CD8-positive, alpha-beta memory T cell (primary cell): ENCODE data around the gene RAB1B. TPM values are rescaled to one million over a fixed set of nuclear protein-coding genes. Genes with fewer than 3 reads are reported as not detected.

Source experiments
- CTCF ChIA-PET: fragments of 350-600 bp; sonication (Branson Sonifier 250); formaldehyde crosslinking; loops from one replicate; lab custom pipeline; 2021; ENCODE audit warnings: antibody characterized with exemption; lab: Charles Lee
- POLR2A ChIA-PET: fragments of 350-600 bp; sonication (Branson Sonifier 250); formaldehyde crosslinking; loops from one replicate; lab custom pipeline; 2021; ENCODE audit warnings: antibody characterized with exemption; lab: Charles Lee
- DNase-seq, 5 donors: peaks; one replicate each; pipeline versions ENCODE4 v3.0.0 to v3.0.0-alpha.2; 2020 to 2022; ENCODE audit warnings: mixed read lengths in 1 of 5
- H3K27ac ChIP-seq: one replicate; pipeline ENCODE4 v1.7.0; 2013; ENCODE audit warnings: low read depth, mild to moderate bottlenecking, low read length, moderate library complexity
- H3K27me3 ChIP-seq: 2 replicates; pipeline ENCODE4 v1.7.0; 2013; ENCODE audit warnings: low read length, mild to moderate bottlenecking; ENCODE audit not compliant: insufficient read depth, poor library complexity, severe bottlenecking
- H3K36me3 ChIP-seq: 2 replicates; pipeline ENCODE4 v1.7.0; 2013; ENCODE audit warnings: mild to moderate bottlenecking, low read length, moderate library complexity; ENCODE audit not compliant: insufficient read depth
- H3K4me1 ChIP-seq: 2 replicates; pipeline ENCODE4 v1.7.0; 2013; ENCODE audit warnings: mild to moderate bottlenecking, low read length, moderate library complexity; ENCODE audit not compliant: insufficient read depth
- H3K4me3 ChIP-seq: 2 replicates; pipeline ENCODE4 v1.7.0; 2013; ENCODE audit warnings: mild to moderate bottlenecking, low read length
- H3K9me3 ChIP-seq: 2 replicates; pipeline ENCODE4 v1.7.0; 2013; ENCODE audit warnings: mild to moderate bottlenecking, low read length
- H3K27ac Mint-ChIP-seq, 8 donors: one replicate each; pipeline ENCODE4 v1.8.0; 2020 to 2021; ENCODE audit warnings: mixed read lengths in 8 of 8, mild to moderate bottlenecking in 6 of 8, inconsistent platforms in 3 of 8, moderate library complexity in 3 of 8
- H3K27me3 Mint-ChIP-seq, 2 donors: one replicate each; pipeline ENCODE4 v1.8.0; 2020 to 2021; ENCODE audit warnings: mixed read lengths in 2 of 2, mild to moderate bottlenecking in 1 of 2, moderate library complexity in 1 of 2
- H3K36me3 Mint-ChIP-seq, 3 donors: one replicate each; pipeline ENCODE4 v1.8.0; 2020 to 2021; ENCODE audit warnings: mixed read lengths in 3 of 3, inconsistent platforms in 1 of 3, mild to moderate bottlenecking in 1 of 3
- H3K4me1 Mint-ChIP-seq, 3 donors: one replicate each; pipeline ENCODE4 v1.8.0; 2020 to 2021; ENCODE audit warnings: mixed read lengths in 3 of 3, inconsistent platforms in 1 of 3, mild to moderate bottlenecking in 1 of 3
- H3K4me3 Mint-ChIP-seq, 7 donors: one replicate each; pipeline ENCODE4 v1.8.0; 2020 to 2021; ENCODE audit warnings: mixed read lengths in 7 of 7, mild to moderate bottlenecking in 6 of 7, moderate library complexity in 4 of 7, inconsistent platforms in 2 of 7
- H3K9me3 Mint-ChIP-seq, 5 donors: one replicate each; pipeline ENCODE4 v1.8.0; 2020 to 2022; ENCODE audit warnings: mixed read lengths in 5 of 5, mild to moderate bottlenecking in 3 of 5, moderate library complexity in 2 of 5, inconsistent platforms in 1 of 5
- polyA plus RNA-seq: library from polyadenylated mRNA; unstranded; fragments of 300-500 nt; fragmentation: Illumina TruSeq; gene quantifications from one replicate; pipeline ENCODE4 v1.2.3, GENCODE V29; 2021
- total RNA-seq, 2 experiments: library from RNA; stranded (reverse); gene quantifications; one replicate each; pipeline ENCODE4 v1.2.3, GENCODE V29; 2021

RAB1B gene
- total and polyA plus RNA-seq, 3 experiments from 2014 or later, result 18.6 to 125 (median 119) TPM

GRCh38 chr11:66222358-66223149 is 45.9 kb upstream of the RAB1B start:
- H3K36me3 Mint-ChIP-seq, result peaks cover 6 to 78% (median 16%) of the 10 kb centered on the region in 3 donors
- peak; percentile 87 to 95 (median 91) for DNase-seq
- H3K4me3 ChIP-seq, result no peak overlapping the region
- ChIA-PET POLR2A (interaction anchor here (0.6 to 1.3 kb wide), 3 partner anchors 46 to 60 kb away, joined by 3 to 4 read pairs (median 3); partner anchors contain the start of gene RAB1B), CTCF (interaction anchor here (0.7 to 7.6 kb wide), 11 partner anchors 10 to 251 kb away, joined by 3 to 74 read pairs (median 5); partner anchors contain the start of genes RAB1B and YIF1A)
- peaks cover 0 to 2% of the 10 kb centered on the region in 2 donors for H3K27me3 Mint-ChIP-seq
- H3K27ac ChIP-seq, result peak overlapping the region; percentile 28
- peaks cover 30% of the 10 kb centered on the region for H3K36me3 ChIP-seq
- no peaks in the 10 kb centered on the region for H3K9me3 Mint-ChIP-seq
- H3K27me3 ChIP-seq, result no peaks in the 10 kb centered on the region
- no peak overlapping the region for H3K4me3 Mint-ChIP-seq
- H3K4me1 Mint-ChIP-seq, result peaks cover 6 to 16% (median 12%) of the 10 kb centered on the region in 3 donors
- H3K9me3 ChIP-seq, result no peaks in the 10 kb centered on the region
- peaks cover 12% of the 10 kb centered on the region for H3K4me1 ChIP-seq
- H3K27ac Mint-ChIP-seq, result peak overlapping the region; percentile 82 to 99 (median 94)

GRCh38 chr11:66224226-66224855 is 44.1 kb upstream of the RAB1B start:
- Histone ChIP-seq H3K4me1 (peaks cover 12% of the 10 kb centered on the region), H3K27me3 (no peaks in the 10 kb centered on the region), H3K36me3 (peaks cover 29% of the 10 kb centered on the region), H3K4me3 (no peak overlapping the region), H3K27ac (no peak overlapping the region), H3K9me3 (no peaks in the 10 kb centered on the region)
- no peak for DNase-seq
- POLR2A ChIA-PET, result no interaction called here
- no peak overlapping the region for H3K27ac Mint-ChIP-seq
- H3K36me3 Mint-ChIP-seq, result peaks cover 0 to 77% (median 12%) of the 10 kb centered on the region in 3 donors
- peaks cover 6 to 16% (median 12%) of the 10 kb centered on the region in 3 donors for H3K4me1 Mint-ChIP-seq
- CTCF ChIA-PET, result interaction anchor here (1.3 to 7.6 kb wide), 2 partner anchors 60 to 87 kb away, joined by 4 to 74 read pairs; no protein-coding TSS in a partner anchor
- H3K27me3 Mint-ChIP-seq, result peaks cover 0 to 2% of the 10 kb centered on the region in 2 donors
- no peaks in the 10 kb centered on the region for H3K9me3 Mint-ChIP-seq
- H3K4me3 Mint-ChIP-seq, result no peak overlapping the region

- ChIA-PET POLR2A (interaction anchor here (1.0 kb wide), 1 partner anchor 64 kb away, joined by 3 read pairs; the partner anchor contains the start of gene YIF1A), CTCF (interaction anchor here (1.3 to 7.6 kb wide), 3 partner anchors 33 to 161 kb away, joined by 3 to 74 read pairs (median 5); no protein-coding TSS in a partner anchor)
- H3K36me3 Mint-ChIP-seq, result peaks cover 0 to 75% (median 9%) of the 10 kb centered on the region in 3 donors
- no peak overlapping the region for H3K27ac ChIP-seq
- H3K27ac Mint-ChIP-seq, result peak overlapping the region in 1 of 8 donors; percentile 66
- no peak overlapping the region for H3K4me3 ChIP-seq
- DNase-seq, result no peak
- H3K4me3 Mint-ChIP-seq, result no peak overlapping the region
- peaks cover 12% of the 10 kb centered on the region for H3K4me1 ChIP-seq
- H3K9me3 Mint-ChIP-seq, result no peaks in the 10 kb centered on the region
- H3K27me3 ChIP-seq, result no peaks in the 10 kb centered on the region
- peaks cover 0 to 2% of the 10 kb centered on the region in 2 donors for H3K27me3 Mint-ChIP-seq
- H3K9me3 ChIP-seq, result no peaks in the 10 kb centered on the region
- peaks cover 21% of the 10 kb centered on the region for H3K36me3 ChIP-seq
- H3K4me1 Mint-ChIP-seq, result peaks cover 6 to 16% (median 12%) of the 10 kb centered on the region in 3 donors
These were observed 43.4 kb upstream of the RAB1B start for GRCh38 chr11:66225066-66225465.

- Histone ChIP-seq H3K27me3 (no peaks in the 10 kb centered on the region), H3K36me3 (peaks cover 15% of the 10 kb centered on the region), H3K27ac (no peak overlapping the region), H3K4me3 (no peak overlapping the region), H3K9me3 (no peaks in the 10 kb centered on the region), H3K4me1 (peaks cover 12% of the 10 kb centered on the region)
- no peaks in the 10 kb centered on the region for H3K9me3 Mint-ChIP-seq
- CTCF ChIA-PET, result interaction anchor here (1.3 to 7.6 kb wide), 3 partner anchors 32 to 160 kb away, joined by 3 to 74 read pairs (median 5); no protein-coding TSS in a partner anchor
- H3K27me3 Mint-ChIP-seq, result no peaks in the 10 kb centered on the region
- H3K4me3 Mint-ChIP-seq, result no peak overlapping the region
- peak overlapping the region in 1 of 8 donors; percentile 64 for H3K27ac Mint-ChIP-seq
- H3K4me1 Mint-ChIP-seq, result peaks cover 6 to 16% (median 12%) of the 10 kb centered on the region in 3 donors
- H3K36me3 Mint-ChIP-seq, result peaks cover 0 to 75% (median 9%) of the 10 kb centered on the region in 3 donors
- DNase-seq, result no peak
- POLR2A ChIA-PET, result interaction anchor here (1.0 kb wide), 1 partner anchor 63 kb away, joined by 3 read pairs; the partner anchor contains the start of gene YIF1A
These were observed 42.3 kb upstream of the RAB1B start for GRCh38 chr11:66226101-66226500.

GRCh38 chr11:66227700-66228099 is 40.7 kb upstream of the RAB1B start:
- no peak overlapping the region for H3K4me3 Mint-ChIP-seq
- H3K27ac Mint-ChIP-seq, result no peak overlapping the region
- H3K27me3 Mint-ChIP-seq, result no peaks in the 10 kb centered on the region
- Histone ChIP-seq H3K4me1 (peaks cover 3% of the 10 kb centered on the region), H3K9me3 (no peaks in the 10 kb centered on the region), H3K4me3 (no peak overlapping the region), H3K27me3 (no peaks in the 10 kb centered on the region), H3K27ac (no peak overlapping the region), H3K36me3 (peaks cover 31% of the 10 kb centered on the region)
- ChIA-PET CTCF (interaction anchor here (1.0 kb wide), 3 partner anchors 31 to 55 kb away, joined by 3 read pairs; partner anchors contain the start of gene RAB1B), POLR2A (no interaction called here)
- H3K4me1 Mint-ChIP-seq, result peaks cover 1 to 5% (median 2%) of the 10 kb centered on the region in 3 donors
- peaks cover 0 to 77% (median 15%) of the 10 kb centered on the region in 3 donors for H3K36me3 Mint-ChIP-seq
- H3K9me3 Mint-ChIP-seq, result no peaks in the 10 kb centered on the region
- DNase-seq, result no peak

GRCh38 chr11:66228521-66228920 is 39.9 kb upstream of the RAB1B start:
- no peaks in the 10 kb centered on the region for H3K9me3 Mint-ChIP-seq
- ChIA-PET CTCF (no interaction called here), POLR2A (no interaction called here)
- peaks cover 39% of the 10 kb centered on the region for H3K36me3 ChIP-seq
- H3K9me3 ChIP-seq, result no peaks in the 10 kb centered on the region
- H3K4me3 ChIP-seq, result no peak overlapping the region
- DNase-seq, result no peak
- peaks cover 1% of the 10 kb centered on the region for H3K4me1 ChIP-seq
- no peaks in the 10 kb centered on the region for H3K4me1 Mint-ChIP-seq
- peak overlapping the region in 1 of 8 donors; percentile 1 for H3K27ac Mint-ChIP-seq
- no peaks in the 10 kb centered on the region for H3K27me3 ChIP-seq
- no peak overlapping the region for H3K4me3 Mint-ChIP-seq
- H3K36me3 Mint-ChIP-seq, result peaks cover 0 to 81% (median 16%) of the 10 kb centered on the region in 3 donors
- H3K27me3 Mint-ChIP-seq, result no peaks in the 10 kb centered on the region
- H3K27ac ChIP-seq, result no peak overlapping the region

GRCh38 chr11:66230156-66230555 is 38.3 kb upstream of the RAB1B start:
- H3K9me3 Mint-ChIP-seq, result no peaks in the 10 kb centered on the region
- H3K4me3 ChIP-seq, result no peak overlapping the region
- no peaks in the 10 kb centered on the region for H3K4me1 Mint-ChIP-seq
- ChIA-PET POLR2A (no interaction called here), CTCF (no interaction called here)
- H3K27me3 Mint-ChIP-seq, result no peaks in the 10 kb centered on the region
- H3K27ac Mint-ChIP-seq, result no peak overlapping the region
- no peaks in the 10 kb centered on the region for H3K9me3 ChIP-seq
- no peak overlapping the region for H3K27ac ChIP-seq
- H3K36me3 ChIP-seq, result peaks cover 49% of the 10 kb centered on the region
- H3K27me3 ChIP-seq, result no peaks in the 10 kb centered on the region
- H3K4me1 ChIP-seq, result no peaks in the 10 kb centered on the region
- peaks cover 0 to 82% (median 19%) of the 10 kb centered on the region in 3 donors for H3K36me3 Mint-ChIP-seq
- DNase-seq, result no peak
- H3K4me3 Mint-ChIP-seq, result no peak overlapping the region
